Activated CD4-positive, alpha-beta T cell treated with anti-CD3 and anti-CD28 coated beads, Interleukin-2, amount 50 U/mL, for 1 hour (primary cell): Measurements from ENCODE around the gene LRRC47.

Experiments used
- DNase-seq: peaks from one replicate; pipeline ENCODE4 v3.0.0-alpha.2; 2020

The LRRC47 gene

GRCh38 chr1:3746389-3746829 lies 49.9 kb downstream of the LRRC47 start:
- no peak for DNase-seq

DNA sequence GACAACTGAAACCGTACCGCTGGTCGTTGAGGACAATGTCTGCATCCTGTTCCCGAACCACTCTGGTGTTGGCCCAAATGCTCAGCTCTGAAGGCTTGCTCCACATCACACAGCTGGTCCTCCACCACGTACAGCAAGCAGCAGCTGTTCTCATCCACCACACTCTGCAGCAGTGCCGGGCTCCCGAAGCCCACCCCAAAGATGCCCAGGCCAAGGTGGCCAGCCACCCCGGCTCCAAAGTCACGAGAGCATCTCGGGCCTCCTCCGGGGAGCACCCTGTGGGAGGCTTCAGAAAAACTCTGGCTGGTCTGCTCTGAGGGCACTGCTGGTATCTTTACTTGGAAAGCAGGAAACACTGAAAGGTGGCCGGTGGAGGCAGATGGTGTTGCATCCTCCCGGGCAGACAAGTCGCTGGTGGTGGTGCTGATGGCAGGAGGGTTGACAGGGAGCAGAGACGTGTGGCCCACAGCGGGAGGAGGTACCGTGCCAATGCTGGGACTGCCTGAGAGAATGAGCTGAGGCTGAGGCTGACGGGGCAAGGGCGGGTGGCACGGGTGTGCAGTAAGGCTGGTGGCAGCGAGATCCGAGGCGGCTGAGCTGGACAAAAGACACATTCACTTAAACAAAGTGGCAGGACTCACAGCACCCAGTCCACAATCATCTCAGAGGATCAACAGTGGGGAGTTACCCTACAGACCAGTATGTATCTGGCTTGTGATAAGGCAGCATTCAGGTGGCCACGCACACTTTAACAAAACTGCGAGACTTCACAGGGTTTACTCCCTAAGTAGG lies 50.5 kb downstream of the LRRC47 start:
- no peak for DNase-seq

DNA sequence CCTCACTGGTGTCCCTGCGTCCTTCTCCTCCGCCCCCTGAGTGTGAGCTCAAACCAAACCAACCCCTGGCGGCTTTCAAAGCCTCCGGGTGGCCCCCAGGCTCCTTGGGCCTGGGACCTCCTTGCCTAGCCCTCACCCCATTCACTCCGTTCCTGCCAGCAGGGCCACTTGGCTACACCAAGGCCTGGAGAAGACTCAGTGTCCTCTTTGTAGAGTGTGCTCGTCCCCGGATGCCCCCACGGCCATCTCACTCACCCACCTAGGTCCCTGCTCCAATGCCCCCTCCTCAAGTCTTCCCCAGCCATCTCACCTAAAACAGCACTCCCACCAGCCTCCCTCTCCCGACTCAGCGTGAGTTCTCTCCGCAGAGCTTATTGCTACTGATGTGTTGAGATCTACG lies 51.2 kb downstream of the LRRC47 start:
- DNase-seq, result no peak

DNA sequence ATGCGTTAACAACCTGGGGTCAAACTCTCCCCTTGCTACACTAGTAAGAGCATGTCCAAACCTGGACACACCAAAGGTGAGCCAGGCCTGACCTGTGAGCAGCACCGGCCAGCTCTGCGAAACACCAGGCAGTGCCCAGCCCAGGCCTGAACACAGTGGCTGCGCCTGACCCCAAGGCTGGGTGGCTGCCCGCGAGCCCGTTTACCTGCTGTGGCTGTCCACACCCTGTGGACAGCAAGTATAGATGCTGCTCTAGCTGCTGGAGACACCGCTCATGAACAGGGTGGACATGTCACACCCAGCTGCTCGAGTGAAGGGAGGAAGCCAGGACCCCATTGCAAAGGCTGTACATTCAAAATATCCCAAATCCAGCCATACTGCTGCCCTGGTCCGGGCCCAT lies 51.7 kb downstream of the LRRC47 start:
- no peak for DNase-seq

DNA sequence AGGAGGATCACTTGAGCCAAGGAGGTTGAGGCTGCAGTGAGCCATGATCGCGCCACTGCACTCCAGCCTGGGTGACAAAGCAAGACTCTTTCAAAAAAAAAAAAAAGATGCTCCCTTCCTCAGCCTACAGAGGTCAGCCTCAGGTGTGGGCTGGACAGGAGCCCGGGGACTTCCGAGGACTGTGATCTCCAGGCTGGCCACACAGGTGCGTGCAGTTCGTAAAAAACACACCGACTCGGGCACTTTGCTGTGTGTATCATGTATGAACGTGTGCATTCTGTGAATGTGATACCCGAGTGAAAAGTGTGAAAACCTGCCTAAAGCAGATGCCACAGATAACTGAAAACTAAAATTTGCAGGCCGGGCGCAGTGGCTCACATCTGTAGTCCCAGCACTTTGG lies 52.5 kb downstream of the LRRC47 start:
- no peak for DNase-seq

- DNase-seq, result no peak
Observed at GRCh38 chr1:3743421-3743820, 52.9 kb downstream of the LRRC47 start.

GRCh38 chr1:3742439-3743298 lies 53.6 kb downstream of the LRRC47 start:
- no peak for DNase-seq

GRCh38 chr1:3741566-3742438 lies 54.5 kb downstream of the LRRC47 start:
- no peak for DNase-seq

- no peak for DNase-seq
Observed at GRCh38 chr1:3740752-3741151, 55.5 kb downstream of the LRRC47 start.

DNA sequence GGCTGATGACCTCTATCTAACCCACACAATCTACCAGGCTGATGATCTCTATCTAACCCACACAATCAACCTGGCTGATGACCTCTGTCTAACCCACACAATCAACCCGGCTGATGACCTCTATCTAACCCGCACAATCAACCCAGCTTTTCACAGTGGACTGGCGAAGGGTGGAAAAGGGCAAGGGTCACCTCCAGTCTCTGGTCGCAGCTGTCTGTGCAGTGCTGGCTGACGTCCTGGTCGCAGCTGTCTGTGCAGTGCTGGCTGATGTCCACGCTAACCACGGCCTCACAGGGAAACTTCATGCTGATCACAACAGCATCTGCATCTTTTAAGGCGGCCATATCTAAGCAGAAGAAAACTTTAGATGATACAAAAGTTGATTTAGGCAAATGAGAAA lies 56.3 kb downstream of the LRRC47 start:
- no peak for DNase-seq

GRCh38 chr1:3738943-3739342 lies 57.4 kb downstream of the LRRC47 start:
- no peak for DNase-seq

GRCh38 chr1:3736708-3737107 lies 59.6 kb downstream of the LRRC47 start:
- DNase-seq, result no peak

GRCh38 chr1:3736131-3736561 lies 60.2 kb downstream of the LRRC47 start:
- no peak for DNase-seq

DNA sequence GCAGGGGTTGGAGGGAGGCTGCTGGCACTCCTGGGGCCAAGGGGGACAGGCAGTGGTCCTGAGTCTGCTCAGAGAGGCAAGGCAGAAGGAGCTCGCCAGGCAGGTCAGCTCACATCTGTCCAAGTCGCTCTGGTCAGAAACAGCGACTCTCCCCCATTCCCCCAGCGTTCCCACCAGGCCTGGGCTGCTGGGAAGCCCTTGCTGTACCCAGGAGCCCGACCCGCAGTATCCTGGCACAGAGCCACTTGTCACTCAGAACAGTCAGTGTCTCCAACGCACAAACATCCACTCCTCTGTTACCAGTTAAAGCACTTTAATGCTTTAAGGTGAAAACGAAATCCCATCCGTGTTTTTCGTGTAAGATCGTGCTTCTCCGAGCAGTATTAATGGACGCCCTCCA lies 60.6 kb downstream of the LRRC47 start:
- DNase-seq, result no peak

- no peak for DNase-seq
Observed at GRCh38 chr1:3735027-3735681, 61.1 kb downstream of the LRRC47 start.

GRCh38 chr1:3734602-3735001 lies 61.7 kb downstream of the LRRC47 start:
- DNase-seq, result no peak

DNA sequence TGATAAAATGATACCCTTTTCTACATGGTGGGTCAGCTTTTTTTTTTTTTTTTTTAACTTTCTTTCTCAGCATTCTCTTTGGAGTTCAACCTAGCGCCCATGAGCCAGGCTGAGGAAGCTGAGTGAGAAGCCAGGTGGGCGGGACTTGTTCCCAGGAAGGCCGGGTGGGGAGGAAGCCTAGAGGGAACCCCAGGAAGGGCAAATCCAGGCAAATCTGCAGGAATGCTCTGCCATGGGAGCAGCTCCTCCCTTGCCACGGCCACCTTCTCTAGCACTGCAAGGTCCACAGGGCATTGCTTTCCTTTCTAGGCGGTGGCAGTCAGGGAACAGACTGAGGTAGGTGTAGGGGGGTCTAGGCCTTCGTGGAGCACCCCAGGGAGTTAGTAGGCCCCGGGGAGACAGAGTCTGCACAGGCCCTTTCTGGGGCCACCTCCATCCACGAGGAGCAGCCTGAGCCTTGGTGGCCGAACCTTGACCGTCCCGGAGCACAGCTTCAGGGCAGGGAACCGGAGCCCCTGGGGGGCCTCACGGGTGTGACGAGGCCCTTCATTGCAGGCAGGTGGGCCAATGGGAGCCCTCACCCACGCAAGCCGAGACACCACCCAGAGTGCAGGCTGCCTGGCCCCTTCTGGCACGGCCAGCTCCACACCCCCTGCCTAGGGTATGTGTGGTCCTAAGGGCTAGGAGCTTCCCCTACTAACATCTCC lies 62.3 kb downstream of the LRRC47 start:
- no peak for DNase-seq

DNA sequence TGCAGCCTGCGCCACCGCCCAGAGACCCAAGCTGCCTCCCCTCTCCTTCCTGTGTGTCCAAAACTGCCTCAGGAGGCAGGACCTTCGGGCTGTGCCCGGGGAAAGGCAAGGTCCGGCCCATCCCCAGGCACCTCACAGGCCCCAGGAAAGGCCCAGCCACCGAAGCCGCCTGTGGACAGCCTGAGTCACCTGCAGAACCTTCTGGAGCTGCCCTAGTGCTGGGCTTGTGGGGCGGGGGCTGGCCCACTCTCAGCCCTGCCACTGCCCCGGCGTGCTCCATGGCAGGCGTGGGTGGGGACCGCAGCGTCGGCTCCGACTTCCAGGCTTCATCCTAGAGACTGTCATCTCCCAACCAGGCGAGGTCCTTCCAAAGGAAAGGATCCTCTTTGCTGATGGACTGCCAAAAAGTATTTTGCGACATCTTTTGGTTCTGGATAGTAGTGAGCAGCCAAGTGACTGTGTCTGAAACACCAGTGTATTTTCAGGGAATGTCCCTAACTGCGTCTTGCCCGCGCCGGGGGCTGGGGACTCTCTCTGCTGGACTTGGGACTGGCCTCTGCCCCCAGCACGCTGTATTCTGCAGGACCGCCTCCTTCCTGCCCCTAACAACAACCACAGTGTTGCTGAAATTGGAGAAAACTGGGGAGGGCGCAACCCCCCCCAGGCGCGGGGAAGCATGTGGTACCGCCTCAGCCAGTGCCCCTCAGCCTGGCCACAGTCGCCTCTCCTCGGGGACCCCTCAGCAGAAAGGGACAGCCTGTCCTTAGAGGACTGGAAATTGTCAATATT lies 63.0 kb downstream of the LRRC47 start:
- no peak for DNase-seq

DNA sequence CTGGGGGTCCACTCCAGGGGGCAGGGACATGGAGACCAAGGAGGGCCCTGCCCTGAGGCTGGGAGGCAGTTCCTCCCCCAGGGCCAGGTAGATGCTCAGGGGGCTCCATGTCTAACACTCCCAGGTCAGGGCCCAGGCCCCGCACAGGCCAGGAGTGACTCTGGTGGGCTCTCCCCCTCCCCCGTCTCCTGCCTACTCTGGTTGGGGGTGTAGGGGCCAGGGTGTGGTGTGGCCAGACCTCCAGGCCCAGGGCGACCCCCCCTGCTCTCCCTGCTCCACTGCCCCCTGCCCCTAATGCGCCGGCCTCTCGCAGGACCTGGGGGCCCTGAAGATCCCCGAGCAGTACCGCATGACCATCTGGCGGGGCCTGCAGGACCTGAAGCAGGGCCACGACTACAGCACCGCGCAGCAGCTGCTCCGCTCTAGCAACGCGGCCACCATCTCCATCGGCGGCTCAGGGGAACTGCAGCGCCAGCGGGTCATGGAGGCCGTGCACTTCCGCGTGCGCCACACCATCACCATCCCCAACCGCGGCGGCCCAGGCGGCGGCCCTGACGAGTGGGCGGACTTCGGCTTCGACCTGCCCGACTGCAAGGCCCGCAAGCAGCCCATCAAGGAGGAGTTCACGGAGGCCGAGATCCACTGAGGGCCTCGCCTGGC lies 63.7 kb downstream of the LRRC47 start:
- no peak for DNase-seq
